HUDEP-2 (cell line): Measurements from ENCODE around the gene TRERF1.
"Not testable (repeated sequence)": the region's sequence is repeated elsewhere in the genome, so short reads cannot be mapped to it uniquely, and the experiment has no call there.

ENCODE experiments used
- DNase-seq, 76 experiments: peaks; one replicate each; lab custom pipeline; 2025; ENCODE audit not compliant: unreplicated experiment in 76 of 76; lab: John Stamatoyannopoulos, UW

TRERF1 gene

GRCh38 chr6:42450477-42451332, 1.0 kb downstream of the TRERF1 start:
- DNase-seq = no peak

- DNase-seq = no peak
Measured at GRCh38 chr6:42449917-42450476, 1.7 kb downstream of the TRERF1 start.

GRCh38 chr6:42448927-42449659, 2.6 kb downstream of the TRERF1 start:
- DNase-seq = no peak

GRCh38 chr6:42448391-42448790, 3.3 kb downstream of the TRERF1 start:
- DNase-seq = no peak

- no peak for DNase-seq
Measured at GRCh38 chr6:42446996-42447395, 4.7 kb downstream of the TRERF1 start.

GRCh38 chr6:42446370-42446769, 5.4 kb downstream of the TRERF1 start:
- no peak for DNase-seq

GRCh38 chr6:42445955-42446354, 5.8 kb downstream of the TRERF1 start:
- DNase-seq = not testable (repeated sequence)

- DNase-seq = no peak
Measured at GRCh38 chr6:42443312-42444060, 8.2 kb downstream of the TRERF1 start.

GRCh38 chr6:42441697-42442081, 10.0 kb downstream of the TRERF1 start:
- no peak for DNase-seq

- DNase-seq = no peak
Measured at GRCh38 chr6:42440778-42441696, 10.7 kb downstream of the TRERF1 start.

GRCh38 chr6:42440027-42440426, 11.7 kb downstream of the TRERF1 start:
- DNase-seq = no peak

GRCh38 chr6:42436825-42437224, 14.9 kb downstream of the TRERF1 start:
- DNase-seq = no peak

GRCh38 chr6:42434237-42434636, 17.5 kb downstream of the TRERF1 start:
- DNase-seq = no peak

- DNase-seq = no peak
Measured at GRCh38 chr6:42433409-42433808, 18.3 kb downstream of the TRERF1 start.

GRCh38 chr6:42431877-42432276, 19.8 kb downstream of the TRERF1 start:
- no peak for DNase-seq

GRCh38 chr6:42431356-42431755, 20.4 kb downstream of the TRERF1 start:
- no peak for DNase-seq

- no peak for DNase-seq
Measured at GRCh38 chr6:42429836-42430235, 21.9 kb downstream of the TRERF1 start.

- DNase-seq = no peak
Measured at GRCh38 chr6:42429042-42429585, 22.6 kb downstream of the TRERF1 start.

GRCh38 chr6:42428326-42429041, 23.2 kb downstream of the TRERF1 start:
- DNase-seq = no peak
